ENCODE results near the gene FAM107B. TPM values are rescaled to one million over a fixed set of nuclear protein-coding genes. Genes with fewer than 3 reads are reported as not detected.

Gene FAM107B
- total and polyA plus RNA-seq, 2 of the 4 experiments (the other 2 are of a cell fraction): 26.4 to 27.1 TPM

DNA sequence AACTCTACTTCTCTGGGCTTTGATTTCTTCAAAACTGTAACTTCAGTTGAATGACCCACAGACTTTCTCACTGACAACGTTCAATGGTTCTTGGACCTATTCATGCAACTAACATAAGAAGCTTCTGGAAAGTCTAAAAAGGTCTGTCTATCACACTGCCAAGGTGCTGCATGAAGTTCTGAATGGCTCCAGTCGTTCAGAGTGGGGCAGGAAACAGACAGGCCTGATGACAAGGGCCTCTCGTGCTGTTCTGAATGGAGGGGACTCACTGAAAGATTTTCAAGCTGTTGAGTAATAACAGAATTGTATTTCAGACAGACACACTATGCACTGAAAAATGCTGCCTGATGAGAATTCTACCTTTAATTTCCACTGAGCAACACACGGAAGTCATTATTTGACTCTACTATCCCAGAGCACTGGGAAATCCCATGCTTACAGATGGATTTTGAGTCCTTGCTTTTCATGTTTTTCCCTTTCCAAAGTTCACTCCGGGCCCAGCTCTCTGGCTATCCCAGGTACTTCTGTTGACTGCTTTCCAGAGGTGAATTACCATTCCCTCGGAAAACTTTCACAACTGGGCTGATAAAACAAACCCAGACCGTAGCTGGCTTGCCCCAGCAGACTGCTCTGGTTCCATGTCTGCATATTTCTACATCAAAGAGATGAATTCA is 239.1 kb downstream of the FAM107B start:
- Histone ChIP-seq H3K9me1 (ENCODE audit: insufficient read depth, low read length) (peaks cover 43% of the 10 kb centered on the region), H3K4ac (ENCODE audit: low read depth, low read length) (peak overlapping the region; percentile 5; the same call in 1 of the 2 replicates), H2AK9ac (replicated peaks; ENCODE audit: low read depth, low read length, poor library complexity) (no peak overlapping the region), H3K9ac (ENCODE audit: low read depth, low read length) (no peak overlapping the region), H4K20me1 (ENCODE audit: insufficient read depth, low read length) (peaks cover 80% of the 10 kb centered on the region), H2AK5ac (ENCODE audit: low read depth, low read length) (no peak overlapping the region), H3K4me1 (ENCODE audit: control insufficient read depth, insufficient read depth, low read length) (peaks cover 39% of the 10 kb centered on the region), H2BK5ac (ENCODE audit: low read depth, low read length, poor library complexity, severe bottlenecking) (peak overlapping the region; percentile 33), H3K4me3 (ENCODE audit: insufficient read depth, low read depth, low read length) (no peak overlapping the region), H3K36me3 (ENCODE audit: control insufficient read depth, insufficient read depth, low read length) (peaks cover 42% of the 10 kb centered on the region), H3K18ac (ENCODE audit: low read depth, low read length) (no peak overlapping the region), H2AFZ (replicated peaks; ENCODE audit: low read length, poor library complexity) (no peak overlapping the region), H3K56ac (ENCODE audit: extremely low read depth, insufficient read depth, low read length) (no peak overlapping the region), H2BK20ac (ENCODE audit: low read depth, low read length) (no peak overlapping the region), H3K79me1 (ENCODE audit: low read depth in 1 of 2, low read length in 2 of 2) (peaks cover 68 to 98% of the 10 kb centered on the region in 2 experiments), H3K23ac (ENCODE audit: low read depth, low read length) (no peak overlapping the region), H3K27me3 (ENCODE audit: control insufficient read depth, insufficient read depth, low read length) (no peaks in the 10 kb centered on the region), H4K5ac (ENCODE audit: low read depth, low read length) (no peak overlapping the region), H4K8ac (ENCODE audit: low read depth in 2 of 2, low read length in 2 of 2) (0 out of 4 replicates have a peak overlapping the region, but pooled peaks of 1 of the 2 experiments have one; percentile 4), H3K4me2 (ENCODE audit: low read depth, low read length) (no peak overlapping the region), H4K91ac (ENCODE audit: insufficient read depth, low read depth, low read length) (no peak overlapping the region), H3K27ac (ENCODE audit: insufficient read depth, low read length) (no peak overlapping the region; the same call in 1 of the 2 replicates), H3K14ac (replicated peaks; ENCODE audit: low read depth, low read length) (0 out of 2 replicates have a peak overlapping the region, but pooled peaks have one; percentile 7), H2BK15ac (ENCODE audit: low read depth, low read length) (no peak overlapping the region), H2BK120ac (ENCODE audit: low read depth, low read length) (no peak overlapping the region), H3K9me3 (ENCODE audit: control insufficient read depth, insufficient read depth, low read length) (no peaks in the 10 kb centered on the region)
- ATAC-seq (ENCODE audit: low read depth) (no peak), DNase-seq (no peak)
- in situ Hi-C loops (cut with MboI; ENCODE audit: low sequenced_read_pairs): no loop called here
- intact Hi-C loops (cut with micrococcal nuclease): no loop called here
- BruUV-seq (replicated peaks): no TSS peak
- POLR2A ChIA-PET (ENCODE audit: unreplicated experiment): no interaction called here
- TF ChIP-seq, protein P1, sequence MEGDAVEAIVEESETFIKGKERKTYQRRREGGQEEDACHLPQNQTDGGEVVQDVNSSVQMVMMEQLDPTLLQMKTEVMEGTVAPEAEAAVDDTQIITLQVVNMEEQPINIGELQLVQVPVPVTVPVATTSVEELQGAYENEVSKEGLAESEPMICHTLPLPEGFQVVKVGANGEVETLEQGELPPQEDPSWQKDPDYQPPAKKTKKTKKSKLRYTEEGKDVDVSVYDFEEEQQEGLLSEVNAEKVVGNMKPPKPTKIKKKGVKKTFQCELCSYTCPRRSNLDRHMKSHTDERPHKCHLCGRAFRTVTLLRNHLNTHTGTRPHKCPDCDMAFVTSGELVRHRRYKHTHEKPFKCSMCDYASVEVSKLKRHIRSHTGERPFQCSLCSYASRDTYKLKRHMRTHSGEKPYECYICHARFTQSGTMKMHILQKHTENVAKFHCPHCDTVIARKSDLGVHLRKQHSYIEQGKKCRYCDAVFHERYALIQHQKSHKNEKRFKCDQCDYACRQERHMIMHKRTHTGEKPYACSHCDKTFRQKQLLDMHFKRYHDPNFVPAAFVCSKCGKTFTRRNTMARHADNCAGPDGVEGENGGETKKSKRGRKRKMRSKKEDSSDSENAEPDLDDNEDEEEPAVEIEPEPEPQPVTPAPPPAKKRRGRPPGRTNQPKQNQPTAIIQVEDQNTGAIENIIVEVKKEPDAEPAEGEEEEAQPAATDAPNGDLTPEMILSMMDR (conservative IDR thresholded peaks at IDR 0.05; ENCODE audit: low read depth, low read length): no peak
- TF ChIP-seq USF2 (IDR thresholded peaks at IDR 0.05; ENCODE audit: low read depth, low read length) (no peak), RFX5 (IDR thresholded peaks at IDR 0.05; ENCODE audit: low read depth, low read length) (no peak)
- WGBS, 2 experiments (ENCODE audit: extremely low coverage in 2 of 2, insufficient read length in 1 of 2): 96% methylated on average over 3 of the region's 7 CpGs; no CpG with 5 or more reads in 1 of the 2 experiments
- CTCF ChIA-PET: interaction anchor here (0.7 to 1.8 kb wide), 2 partner anchors 11 to 383 kb away, joined by 3 to 6 read pairs; no protein-coding TSS in a partner anchor
- dilution Hi-C loops (cut with HindIII; ENCODE audit: low sequenced_read_pairs, unreplicated experiment): no loop called here

All from IMR-90 (cell line).